HG02763 (cell line): Measurements from ENCODE around the gene CCDC47.

Experiments used
- ATAC-seq: cut with Tn5 transposase; IDR thresholded peaks from one replicate; pipeline ENCODE4 v1.9.1; 2021; ENCODE audit warnings: mild to moderate bottlenecking, moderate library complexity; ENCODE audit not compliant: unreplicated experiment

The CCDC47 gene

DNA sequence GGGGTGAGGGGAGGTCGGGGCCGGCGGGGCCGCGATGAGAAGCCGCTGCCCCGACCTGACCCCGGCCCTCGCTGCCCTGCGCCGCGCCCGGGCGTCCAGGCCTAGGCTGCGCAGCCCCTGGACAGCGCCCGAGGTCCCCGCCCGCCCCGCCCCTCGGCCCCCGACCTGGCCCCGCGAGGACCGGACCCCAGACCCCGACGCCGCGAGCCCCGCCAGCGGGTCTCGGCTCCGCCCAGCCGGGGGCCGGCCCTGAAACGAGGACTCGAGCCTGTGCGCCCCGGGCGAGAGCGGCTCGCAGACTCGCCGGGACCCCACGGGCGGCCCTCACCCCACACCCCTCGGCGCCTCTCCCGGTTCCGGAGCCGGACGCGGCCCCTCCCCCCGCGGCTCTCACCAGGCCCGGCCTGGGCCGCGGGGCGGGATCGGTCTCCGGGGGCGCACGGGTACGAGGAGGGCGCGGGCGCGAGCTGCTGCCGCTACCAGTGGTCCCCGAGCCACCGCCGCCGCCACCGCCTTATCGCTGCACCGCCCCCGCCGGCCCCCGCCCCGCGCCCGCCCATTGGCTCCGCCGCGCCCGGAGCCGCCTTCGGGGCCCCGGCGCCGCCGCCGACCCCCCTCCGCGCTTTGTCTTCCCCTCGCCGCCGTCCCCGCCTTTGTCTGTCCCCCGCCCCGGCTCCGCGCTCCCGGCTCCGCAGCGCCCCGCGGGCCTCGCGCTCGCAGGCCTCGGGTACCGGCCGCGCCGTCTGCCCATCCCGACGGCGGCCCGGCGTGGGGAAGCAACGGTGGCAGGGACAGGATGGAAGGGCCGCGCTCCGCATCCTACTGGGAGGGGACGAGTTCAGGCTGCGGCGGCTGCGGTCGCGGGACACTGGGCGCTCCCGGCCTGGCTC is 73.5 kb downstream of the CCDC47 start, which contains the start of gene LIMD2:
TSS of gene LIMD2 (minus strand) at position 488 of the 890 bp plus-strand sequence. CDS start 827 bp downstream, outside the sequence.
- peak; percentile 19 for ATAC-seq

DNA sequence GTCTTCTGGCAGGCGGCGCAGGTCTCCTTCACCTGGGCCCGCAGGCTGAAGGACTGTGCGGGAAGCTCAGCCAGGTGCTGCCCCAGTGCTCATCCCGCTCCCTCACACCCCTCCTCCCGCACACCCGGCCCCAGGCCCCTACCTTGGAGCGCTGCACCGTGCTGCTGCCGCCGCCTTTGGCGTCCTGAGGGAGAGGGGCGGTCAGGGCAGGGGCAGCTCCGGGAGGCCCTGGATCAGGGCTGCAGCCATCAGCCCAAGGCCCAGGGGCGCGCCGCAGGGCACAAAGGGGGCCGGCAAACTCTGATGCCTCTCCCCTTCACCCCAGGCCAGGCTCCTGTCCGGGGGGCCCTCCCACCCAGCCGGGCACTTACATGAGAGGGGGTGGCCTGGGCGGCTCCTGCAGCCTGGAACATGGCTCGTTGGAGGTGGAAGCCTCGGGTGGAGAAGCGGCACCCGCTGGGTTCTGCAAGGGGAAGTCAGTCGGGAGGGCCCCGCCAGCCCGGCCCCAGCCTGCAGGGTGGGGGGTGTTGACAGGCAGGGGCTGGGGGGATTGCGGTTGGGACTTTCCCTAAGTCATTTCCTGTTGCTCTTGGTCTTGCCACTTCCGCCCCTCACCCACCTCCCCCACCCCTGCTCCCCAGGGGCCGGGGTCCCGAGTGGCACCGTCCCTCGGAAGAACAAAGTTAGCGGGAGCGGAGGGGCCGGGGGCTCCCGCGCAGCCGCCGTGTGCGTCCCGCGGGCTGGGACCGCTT is 74.3 kb downstream of the CCDC47 start:
- peak; percentile 27 for ATAC-seq

DNA sequence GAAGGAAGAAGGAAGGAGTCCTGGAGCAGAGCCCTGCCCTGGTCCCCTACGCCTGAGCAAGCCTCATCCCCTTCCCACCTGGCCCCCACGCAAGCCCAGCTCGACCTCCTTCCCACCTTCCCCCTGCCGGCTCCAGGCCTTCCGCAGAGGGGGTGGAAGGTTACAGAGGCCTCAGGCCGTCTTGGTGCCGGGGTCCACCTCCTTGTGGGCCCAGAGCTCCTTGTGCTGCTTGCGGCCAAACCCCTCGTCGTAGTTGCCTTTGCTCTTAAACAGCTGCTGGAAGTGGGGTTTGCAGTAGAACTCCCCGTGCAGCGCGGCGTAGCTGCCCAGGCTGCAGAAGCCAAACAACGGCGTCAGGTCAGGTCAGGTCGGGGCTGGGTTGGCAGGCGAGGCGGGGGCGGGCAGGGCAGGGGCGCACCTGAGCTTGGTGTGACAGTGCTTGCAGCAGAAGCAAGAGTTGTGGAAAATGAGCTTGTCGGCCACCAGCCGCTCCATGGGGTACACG is 75.0 kb downstream of the CCDC47 start:
- no peak for ATAC-seq

GRCh38 chr17:63697341-63698286 is 75.8 kb downstream of the CCDC47 start:
- ATAC-seq = no peak

DNA sequence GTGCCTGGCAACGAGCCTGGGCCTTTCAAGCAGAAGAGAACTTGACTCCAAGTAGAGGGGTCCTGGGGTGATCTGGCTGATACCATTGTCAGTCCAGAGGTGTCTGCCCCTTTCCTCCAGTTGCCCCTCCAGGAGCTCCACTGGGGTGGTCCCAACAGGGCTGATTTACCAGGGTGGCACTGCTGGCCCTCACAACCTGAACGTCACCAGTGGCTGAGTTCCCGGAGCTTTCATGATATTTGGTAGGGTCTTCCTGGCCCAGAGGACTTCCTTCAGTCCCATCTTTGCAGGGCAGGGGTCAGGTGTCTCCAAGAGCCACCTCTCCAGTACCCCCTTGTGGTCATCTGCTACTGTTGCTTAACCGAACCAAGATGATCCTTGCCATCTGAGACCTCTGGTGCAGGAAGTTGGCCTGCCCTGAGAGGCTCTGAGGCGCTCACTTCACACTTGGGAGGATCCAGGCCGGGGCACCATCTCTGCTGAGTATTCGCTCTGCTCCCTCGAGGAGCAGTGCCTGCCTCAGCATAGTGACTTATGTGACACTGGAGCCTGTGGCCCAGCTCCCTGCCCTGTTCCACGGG is 76.9 kb downstream of the CCDC47 start:
- ATAC-seq = no peak

DNA sequence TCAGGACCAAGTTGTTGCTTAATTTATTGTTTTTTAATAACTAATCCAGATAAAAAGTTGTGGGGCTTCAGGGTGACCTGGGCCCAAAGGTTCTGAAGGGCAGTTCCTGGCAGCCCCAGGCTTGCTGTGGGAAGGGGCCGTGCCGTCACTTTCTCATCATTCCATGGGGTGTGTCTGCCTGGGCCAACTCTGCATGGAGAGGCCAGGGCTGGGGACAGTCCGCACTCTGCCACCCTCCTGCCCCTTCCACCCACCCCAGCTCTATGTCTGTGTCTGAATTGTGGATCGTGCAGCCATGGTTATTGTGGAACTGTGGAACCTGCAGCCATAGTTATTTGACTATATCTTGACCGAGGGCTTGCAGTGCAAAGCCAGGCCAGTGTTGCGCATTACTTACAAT is 77.5 kb downstream of the CCDC47 start:
- no peak for ATAC-seq
